DMS 273 (cell line): Measurements from ENCODE around the gene NAA25.

ENCODE experiments used
- DNase-seq: peaks from one replicate; lab custom pipeline; 2025; ENCODE audit not compliant: unreplicated experiment; lab: John Stamatoyannopoulos, UW

The NAA25 gene

GRCh38 chr12:112108202-112109079 lies at the start of gene NAA25:
Gene NAA25, minus strand, starts transcription at chr12:112108783. Its CDS starts 10 bp downstream, at chr12:112108773.
- DNase-seq = peak; percentile 91

GRCh38 chr12:112153893-112154219 lies 45.3 kb upstream of the NAA25 start:
- DNase-seq = no peak

- DNase-seq = no peak
Measured at GRCh38 chr12:112153181-112153892, 44.8 kb upstream of the NAA25 start.

- DNase-seq = no peak
Measured at GRCh38 chr12:112151766-112152541, 43.4 kb upstream of the NAA25 start.

- DNase-seq = no peak
Measured at GRCh38 chr12:112149596-112149995, 41.0 kb upstream of the NAA25 start.

- DNase-seq = no peak
Measured at GRCh38 chr12:112148031-112148513, 39.5 kb upstream of the NAA25 start.

GRCh38 chr12:112146123-112146522 lies 37.5 kb upstream of the NAA25 start:
- DNase-seq = no peak

- DNase-seq = no peak
Measured at GRCh38 chr12:112140728-112141127, 32.1 kb upstream of the NAA25 start.

GRCh38 chr12:112134731-112135130 lies 26.1 kb upstream of the NAA25 start:
- DNase-seq = no peak

- DNase-seq = no peak
Measured at GRCh38 chr12:112133418-112133817, 24.8 kb upstream of the NAA25 start.

- no peak for DNase-seq
Measured at GRCh38 chr12:112131686-112132085, 23.1 kb upstream of the NAA25 start.

GRCh38 chr12:112130441-112130998 lies 21.9 kb upstream of the NAA25 start:
- DNase-seq = no peak

GRCh38 chr12:112126911-112127310 lies 18.3 kb upstream of the NAA25 start:
- DNase-seq = no peak

- DNase-seq = peak; percentile 26
Measured at GRCh38 chr12:112126000-112126438, 17.4 kb upstream of the NAA25 start.

GRCh38 chr12:112125250-112125999 lies 16.8 kb upstream of the NAA25 start, which contains the start of gene TRAFD1:
Gene TRAFD1, plus strand, starts transcription at chr12:112125560. Its CDS starts 4,963 bp downstream, at chr12:112130523.
- DNase-seq = peak; percentile 97

GRCh38 chr12:112124918-112125249 lies 16.3 kb upstream of the NAA25 start:
- no peak for DNase-seq

GRCh38 chr12:112122823-112123690 lies 14.5 kb upstream of the NAA25 start:
- DNase-seq = peak; percentile 46

- peak; percentile 90 for DNase-seq
Measured at GRCh38 chr12:112121780-112122565, 13.4 kb upstream of the NAA25 start.

- DNase-seq = no peak
Measured at GRCh38 chr12:112117685-112118084, 9.1 kb upstream of the NAA25 start.
